ENCODE data around the gene IGF2BP2. TPM values are rescaled to one million over a fixed set of nuclear protein-coding genes. Genes with fewer than 3 reads are reported as not detected.

Gene IGF2BP2
- total RNA-seq, 1 experiment from 2014 or later: 135 TPM

DNA sequence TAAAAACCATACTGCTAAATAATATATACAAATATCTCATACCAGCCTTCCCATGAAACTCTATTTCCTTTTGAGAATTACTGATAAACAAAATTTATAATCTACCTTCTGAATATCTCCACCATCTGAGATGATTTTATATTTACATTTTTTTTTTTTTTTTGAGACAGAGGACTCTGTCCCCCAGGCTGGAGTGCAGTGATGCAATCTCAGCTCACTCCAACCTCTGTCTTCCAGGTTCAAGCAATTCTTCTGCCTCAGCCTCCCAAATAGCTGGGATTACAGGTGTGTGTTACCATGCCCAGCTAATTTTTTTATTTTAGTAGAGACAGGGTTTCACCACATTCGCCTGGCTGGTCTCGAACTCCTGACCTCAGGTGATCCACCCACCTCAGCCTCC, 42.8 kb upstream of the IGF2BP2 start:
- RAD21 ChIA-PET (ENCODE audit: low non-redundant PET in 1 of 2, low total read pairs in 2 of 2, uncharacterized antibody in 2 of 2, unreplicated experiment in 2 of 2): interaction anchor here in 1 of 2 experiments (0.7 kb wide), 1 partner anchor 21 kb away, joined by 3 read pairs; no protein-coding TSS in a partner anchor
- no peaks in the 10 kb centered on the region for H3K4me1 ChIP-seq (ENCODE audit: control insufficient read depth in 1 of 2, insufficient read depth in 2 of 2, low read length in 2 of 2)

More for the DNA sequence above, 42.8 kb upstream of the IGF2BP2 start:
- ChIA-PET CTCF (no interaction called here), POLR2A (interaction anchor here (0.7 kb wide), 1 partner anchor 44 kb away, joined by 3 read pairs; no protein-coding TSS in a partner anchor)
- H3K4me3 ChIP-seq (replicated peaks in 1 of 2; ENCODE audit: low read depth in 1 of 2, low read length in 2 of 2): no peak overlapping the region
- no peak overlapping the region for H2AFZ ChIP-seq (ENCODE audit: low read depth, low read length, poor library complexity, severe bottlenecking)
- H4K20me1 ChIP-seq (ENCODE audit: insufficient read depth): no peaks in the 10 kb centered on the region
- H3K27ac ChIP-seq (ENCODE audit: low read depth, low read length): no peak overlapping the region
- H3K4me2 ChIP-seq (ENCODE audit: low read length): no peak overlapping the region
- DNase-seq (ENCODE audit: low read depth, low spot score): no peak
- H3K9me2 ChIP-seq (ENCODE audit: insufficient read depth): no peaks in the 10 kb centered on the region
- BruUV-seq (replicated peaks): no TSS peak
- no peaks in the 10 kb centered on the region for H3K9me3 ChIP-seq (ENCODE audit: control insufficient read depth in 1 of 2, insufficient read depth in 1 of 2, low read depth in 1 of 2, low read length in 2 of 2)
- TF ChIP-seq, protein P1, sequence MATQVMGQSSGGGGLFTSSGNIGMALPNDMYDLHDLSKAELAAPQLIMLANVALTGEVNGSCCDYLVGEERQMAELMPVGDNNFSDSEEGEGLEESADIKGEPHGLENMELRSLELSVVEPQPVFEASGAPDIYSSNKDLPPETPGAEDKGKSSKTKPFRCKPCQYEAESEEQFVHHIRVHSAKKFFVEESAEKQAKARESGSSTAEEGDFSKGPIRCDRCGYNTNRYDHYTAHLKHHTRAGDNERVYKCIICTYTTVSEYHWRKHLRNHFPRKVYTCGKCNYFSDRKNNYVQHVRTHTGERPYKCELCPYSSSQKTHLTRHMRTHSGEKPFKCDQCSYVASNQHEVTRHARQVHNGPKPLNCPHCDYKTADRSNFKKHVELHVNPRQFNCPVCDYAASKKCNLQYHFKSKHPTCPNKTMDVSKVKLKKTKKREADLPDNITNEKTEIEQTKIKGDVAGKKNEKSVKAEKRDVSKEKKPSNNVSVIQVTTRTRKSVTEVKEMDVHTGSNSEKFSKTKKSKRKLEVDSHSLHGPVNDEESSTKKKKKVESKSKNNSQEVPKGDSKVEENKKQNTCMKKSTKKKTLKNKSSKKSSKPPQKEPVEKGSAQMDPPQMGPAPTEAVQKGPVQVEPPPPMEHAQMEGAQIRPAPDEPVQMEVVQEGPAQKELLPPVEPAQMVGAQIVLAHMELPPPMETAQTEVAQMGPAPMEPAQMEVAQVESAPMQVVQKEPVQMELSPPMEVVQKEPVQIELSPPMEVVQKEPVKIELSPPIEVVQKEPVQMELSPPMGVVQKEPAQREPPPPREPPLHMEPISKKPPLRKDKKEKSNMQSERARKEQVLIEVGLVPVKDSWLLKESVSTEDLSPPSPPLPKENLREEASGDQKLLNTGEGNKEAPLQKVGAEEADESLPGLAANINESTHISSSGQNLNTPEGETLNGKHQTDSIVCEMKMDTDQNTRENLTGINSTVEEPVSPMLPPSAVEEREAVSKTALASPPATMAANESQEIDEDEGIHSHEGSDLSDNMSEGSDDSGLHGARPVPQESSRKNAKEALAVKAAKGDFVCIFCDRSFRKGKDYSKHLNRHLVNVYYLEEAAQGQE (IDR thresholded peaks at IDR 0.05; ENCODE audit: low read depth): no peak
- TF ChIP-seq EZH2 (IDR thresholded peaks at IDR 0.05) (no peak), EZH2phosphoT487 (IDR thresholded peaks at IDR 0.05; ENCODE audit: borderline replicate concordance) (no peak), JUND (IDR thresholded peaks at IDR 0.05) (no peak), POLR2A (IDR thresholded peaks at IDR 0.05; ENCODE audit: borderline replicate concordance, extremely low read depth, insufficient read depth, insufficient read length) (no peak)
- TF ChIP-seq, protein P2, sequence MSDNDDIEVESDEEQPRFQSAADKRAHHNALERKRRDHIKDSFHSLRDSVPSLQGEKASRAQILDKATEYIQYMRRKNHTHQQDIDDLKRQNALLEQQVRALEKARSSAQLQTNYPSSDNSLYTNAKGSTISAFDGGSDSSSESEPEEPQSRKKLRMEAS (IDR thresholded peaks at IDR 0.05): no peak
- no peaks in the 10 kb centered on the region for H3K36me3 ChIP-seq (ENCODE audit: control insufficient read depth in 1 of 2, insufficient read depth in 2 of 2, low read length in 2 of 2)
- no peaks in the 10 kb centered on the region for H3K27me3 ChIP-seq (ENCODE audit: insufficient read depth, low read length)
- no peak overlapping the region for H3K9ac ChIP-seq (ENCODE audit: low read length)
- intact Hi-C loops (cut with micrococcal nuclease): no loop called here
- no peaks in the 10 kb centered on the region for H3K79me2 ChIP-seq (ENCODE audit: insufficient read depth, low read length)
- no peak for ATAC-seq

Measured in HCT116 (cell line).